Stimulated activated CD8-positive, alpha-beta memory T cell treated with anti-CD3 and anti-CD28 coated beads, Interleukin-2, amount 100 ng/mL, for 1 hour (primary cell): ENCODE measurements around the gene DHX32.

ENCODE experiments used
- DNase-seq, 2 donors: peaks; one replicate each; pipeline ENCODE4 v3.0.0-alpha.2; 2020; ENCODE audit warnings: low read depth in 2 of 2

DHX32 gene

DNA sequence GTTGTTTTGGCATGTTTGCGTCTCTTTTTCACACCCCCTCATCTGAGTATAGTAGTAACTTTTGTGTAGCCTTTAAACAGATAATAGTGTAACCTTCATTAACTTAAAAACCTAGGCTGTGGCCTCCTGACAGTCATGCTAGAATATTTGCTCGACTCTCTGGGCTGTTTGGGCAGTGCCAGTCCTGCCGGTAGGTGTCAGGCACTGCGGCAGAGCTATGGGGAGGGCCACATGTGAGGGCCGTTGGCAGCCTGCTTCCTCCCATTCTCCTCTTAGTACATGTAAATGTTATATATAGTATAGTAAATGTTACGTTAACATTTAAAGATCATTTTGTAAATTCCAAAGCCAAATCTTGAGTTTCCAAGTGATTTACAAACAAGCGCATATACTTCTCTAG lies 31.6 kb downstream of the DHX32 start:
- DNase-seq: no peak

DNA sequence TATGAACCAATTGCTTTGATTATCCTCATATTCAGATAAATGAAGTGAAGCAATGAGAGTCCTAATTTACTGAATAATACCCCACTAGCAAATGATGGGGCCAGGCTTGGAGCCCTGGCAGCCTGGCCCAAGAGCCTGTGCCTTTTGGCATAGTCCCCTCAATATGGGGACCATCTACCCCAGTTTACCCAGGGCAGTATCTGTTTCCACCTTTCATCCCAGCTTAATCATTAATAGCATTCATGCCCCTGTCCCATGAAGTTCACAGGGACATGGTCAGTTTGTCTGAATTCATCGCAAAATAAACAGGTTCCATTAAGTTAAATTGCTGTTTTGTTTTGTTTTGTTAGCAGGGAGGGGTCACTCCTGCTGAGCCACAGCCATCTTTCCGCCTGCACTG lies 32.2 kb downstream of the DHX32 start:
- DNase-seq: no peak

DNA sequence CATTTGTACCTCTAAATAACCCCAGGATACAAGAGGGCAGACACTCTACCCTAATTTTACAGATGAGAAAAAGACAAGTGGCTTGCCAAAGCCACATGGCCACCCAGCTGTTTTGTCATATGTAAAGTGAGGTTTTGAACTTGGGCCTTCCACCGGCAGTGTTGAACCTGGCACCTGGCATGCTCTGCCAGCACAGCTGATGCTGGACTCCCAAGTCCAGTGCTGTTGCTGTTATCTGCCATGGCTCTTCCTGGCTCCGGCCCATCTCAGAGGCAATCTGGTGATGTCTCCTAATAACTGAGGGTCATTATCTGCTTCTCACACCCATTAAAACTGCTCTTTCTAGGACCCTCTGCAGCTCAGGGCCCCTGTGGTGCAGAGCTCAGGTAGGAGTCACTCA lies 32.7 kb downstream of the DHX32 start:
- no peak for DNase-seq

DNA sequence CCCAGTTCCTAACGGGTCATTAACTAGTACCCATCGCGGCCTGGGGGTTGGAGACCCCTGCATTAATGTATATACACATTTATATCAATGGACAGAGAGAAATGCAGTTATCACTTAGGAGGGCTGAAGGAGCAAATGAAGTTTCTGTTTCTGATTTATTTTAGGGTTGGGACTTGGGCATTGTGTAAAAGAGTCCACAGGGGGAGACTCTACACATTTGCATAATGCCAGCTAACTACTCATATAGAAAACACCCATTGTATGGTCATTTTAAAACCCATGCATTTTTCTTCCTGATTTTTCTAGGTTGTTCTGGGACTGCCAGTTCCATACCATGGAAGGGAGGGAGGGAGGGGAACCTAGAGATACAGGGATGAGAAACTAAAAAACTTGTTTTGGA lies 34.2 kb downstream of the DHX32 start:
- no peak for DNase-seq

DNA sequence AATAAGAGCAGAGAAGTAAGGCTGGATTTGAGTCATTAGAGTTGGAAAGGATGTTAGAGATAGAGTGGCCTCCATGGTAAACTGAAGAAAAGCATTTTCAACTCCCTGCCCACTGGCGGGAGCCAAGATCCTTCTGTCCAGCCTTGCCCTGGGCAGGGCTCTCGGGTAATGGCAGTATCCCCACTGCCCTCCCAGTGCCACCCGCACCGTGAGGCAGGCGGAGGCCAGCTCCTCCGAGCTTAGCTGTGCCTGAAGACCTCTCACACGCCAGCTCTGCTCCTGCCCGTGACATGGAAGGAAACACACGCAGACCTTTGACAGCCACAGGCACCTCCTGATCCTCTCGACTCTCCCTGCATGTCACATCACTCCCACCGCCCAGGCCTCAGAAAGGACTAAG lies 35.5 kb downstream of the DHX32 start:
- DNase-seq: no peak

DNA sequence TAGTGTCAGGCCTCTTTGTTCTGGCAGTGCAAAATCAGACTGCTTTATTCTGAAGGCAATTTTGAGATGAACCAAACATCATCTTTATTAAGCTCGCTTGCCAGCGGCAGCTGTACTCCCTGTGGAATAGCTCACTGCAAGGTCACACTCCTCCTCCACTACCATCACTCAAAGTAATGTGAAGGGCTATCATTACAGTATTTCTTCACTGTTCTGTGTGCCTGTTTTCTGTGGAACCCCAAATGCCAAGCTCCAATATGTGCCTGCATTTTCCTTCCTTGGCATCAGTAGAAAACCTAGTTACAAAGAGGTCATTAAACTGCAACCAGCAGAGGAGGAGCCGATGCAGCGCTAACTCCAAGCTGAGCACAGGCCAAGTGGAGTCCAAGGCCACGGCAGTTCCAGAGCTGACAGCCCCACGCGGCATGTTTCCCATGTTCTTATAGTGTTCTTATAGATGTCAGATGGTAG lies 36.3 kb downstream of the DHX32 start:
- DNase-seq: no peak

DNA sequence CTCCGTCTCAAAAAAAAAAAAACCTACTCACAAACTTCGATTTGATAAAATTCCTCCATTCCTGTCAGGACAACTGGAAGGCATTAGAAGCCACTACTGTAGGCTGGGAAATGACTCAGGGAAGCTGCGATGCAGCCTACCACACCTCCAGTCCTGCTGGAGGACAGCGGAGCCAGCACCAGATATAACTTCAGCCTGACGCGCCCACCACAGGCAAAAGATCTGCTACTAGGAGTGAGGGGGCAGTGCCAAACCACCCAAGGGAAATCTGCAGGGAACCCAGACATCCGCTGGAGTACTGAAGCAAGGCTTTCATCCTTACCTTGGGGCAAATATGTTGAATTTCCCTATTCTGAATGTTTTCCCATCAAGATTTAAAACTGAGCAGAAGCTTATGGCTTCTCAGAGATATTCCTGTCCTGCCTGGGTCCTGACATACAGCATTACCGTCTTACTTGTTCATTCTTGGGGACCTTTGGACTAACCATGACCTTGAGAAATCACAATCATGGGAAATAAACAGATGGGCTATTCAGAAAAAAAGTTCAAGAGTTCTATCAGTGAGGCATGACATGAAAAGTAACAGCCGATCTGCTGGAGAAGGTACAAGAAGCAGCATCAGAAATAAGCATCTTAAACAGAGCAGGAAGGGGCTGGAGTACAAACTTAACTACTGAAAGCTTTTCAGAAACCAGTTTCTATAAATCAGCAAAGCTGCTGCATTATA lies 37.3 kb downstream of the DHX32 start:
- DNase-seq: no peak

DNA sequence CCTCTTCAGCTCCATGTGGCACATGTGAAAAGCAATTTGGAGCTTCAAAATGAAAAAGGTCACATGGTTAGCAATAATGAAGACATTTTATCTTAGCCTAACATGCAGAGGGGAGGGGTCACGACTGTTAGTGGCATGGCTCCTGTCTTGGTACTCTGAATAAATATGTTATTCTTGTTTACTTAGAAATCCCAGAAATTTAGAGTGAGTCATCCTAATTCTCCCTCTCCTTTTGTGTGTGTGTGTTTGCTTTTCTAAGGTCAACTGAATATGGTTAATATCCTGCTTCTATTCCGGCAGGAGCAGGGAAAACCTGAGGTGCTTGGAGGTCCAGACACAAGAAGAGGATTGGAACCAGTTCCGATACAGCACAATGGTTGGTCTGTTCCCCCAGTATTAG lies 40.1 kb downstream of the DHX32 start:
- DNase-seq: no peak

DNA sequence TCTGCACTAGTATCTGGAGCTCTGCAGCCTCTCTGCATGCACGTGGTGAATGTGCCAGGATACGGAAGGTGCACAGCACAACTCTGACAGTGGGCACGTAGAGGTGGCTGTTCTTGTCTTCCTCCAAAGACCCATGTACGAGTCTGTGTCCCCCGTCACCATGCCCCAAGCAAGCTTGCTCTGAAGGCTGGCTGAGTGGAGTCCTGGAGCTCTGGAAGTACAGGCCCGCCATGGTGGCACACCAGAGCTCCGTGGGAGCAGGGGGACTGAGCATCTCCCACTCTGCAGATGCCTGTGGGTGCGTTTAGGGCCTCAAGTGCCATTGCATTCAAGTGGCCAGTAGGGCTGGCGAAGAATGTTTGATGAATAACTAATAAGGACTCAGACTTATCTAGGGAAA lies 40.7 kb downstream of the DHX32 start:
- DNase-seq: no peak

DNA sequence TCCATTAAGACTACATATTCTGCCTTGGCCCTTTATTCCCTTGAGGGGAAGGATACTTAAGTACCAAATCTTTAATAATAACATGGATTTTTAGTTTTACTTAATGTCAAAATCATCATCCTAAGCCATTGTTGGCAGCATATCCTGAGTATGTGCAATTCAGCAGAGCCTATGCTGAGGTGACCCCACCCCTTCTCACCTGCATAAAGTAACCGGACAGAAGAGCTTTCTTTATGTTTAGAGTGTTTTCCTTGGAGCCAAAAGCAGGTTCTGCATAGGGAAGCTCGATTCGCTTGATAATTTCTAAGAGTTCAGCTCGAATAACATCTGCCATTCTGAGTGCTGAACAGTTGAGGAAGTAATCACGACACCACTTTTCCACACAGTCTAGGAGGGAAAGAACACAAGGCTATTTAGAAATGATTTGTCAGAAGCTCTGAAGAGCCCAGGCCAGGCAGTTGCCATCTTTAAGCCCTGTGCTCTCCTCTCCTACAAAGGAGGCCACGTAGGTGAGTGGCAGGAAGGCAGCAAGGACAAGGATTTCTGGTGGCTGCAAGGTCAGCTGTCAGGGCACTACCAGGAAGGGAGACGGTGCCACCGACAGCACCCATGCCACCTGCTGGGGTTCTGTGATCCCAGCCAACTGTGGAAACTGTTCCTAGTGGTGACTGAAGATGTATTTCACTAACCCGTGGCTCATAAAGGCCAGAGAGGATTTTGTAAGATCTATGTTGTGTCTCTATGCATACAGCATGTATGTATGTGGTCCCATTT lies 42.1 kb downstream of the DHX32 start:
- no peak for DNase-seq

DNA sequence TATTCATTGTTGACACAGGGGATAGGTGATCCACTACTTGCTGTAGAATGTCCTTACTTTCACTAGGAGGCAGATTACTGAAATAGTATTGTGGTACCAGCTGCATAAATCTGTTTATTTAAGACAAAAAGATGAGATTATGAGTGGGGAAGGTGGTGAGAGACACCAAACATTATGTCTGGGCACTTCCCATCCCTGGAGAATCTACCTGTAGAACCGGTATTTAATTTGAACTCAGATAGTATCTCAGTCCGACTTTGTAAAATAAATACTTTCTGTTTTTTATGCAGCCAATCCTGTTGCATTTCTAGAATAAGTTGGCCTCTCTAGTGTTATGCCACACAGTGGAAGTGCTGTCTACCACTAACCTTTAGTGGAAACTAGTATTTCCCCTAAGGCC lies 44.3 kb downstream of the DHX32 start:
- DNase-seq: no peak

DNA sequence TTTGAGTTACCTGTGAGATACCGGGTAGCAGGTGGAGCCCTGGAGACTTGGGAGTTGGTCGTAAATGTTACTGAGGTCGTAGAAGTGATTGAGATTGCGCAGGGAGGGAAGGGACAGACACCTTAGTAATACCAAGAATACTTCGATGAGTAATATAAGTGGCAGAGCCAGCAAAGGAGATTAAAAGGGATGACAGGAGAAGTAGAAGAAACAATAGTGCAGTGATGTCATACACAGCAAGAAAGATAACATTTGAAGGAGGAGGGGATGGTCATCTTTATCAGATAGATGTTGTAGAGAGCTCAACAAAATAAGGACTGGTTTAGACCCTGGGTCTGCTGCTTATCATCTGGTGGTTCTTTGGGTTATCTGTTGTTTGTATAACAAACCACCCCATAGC lies 52.8 kb downstream of the DHX32 start:
- no peak for DNase-seq

DNA sequence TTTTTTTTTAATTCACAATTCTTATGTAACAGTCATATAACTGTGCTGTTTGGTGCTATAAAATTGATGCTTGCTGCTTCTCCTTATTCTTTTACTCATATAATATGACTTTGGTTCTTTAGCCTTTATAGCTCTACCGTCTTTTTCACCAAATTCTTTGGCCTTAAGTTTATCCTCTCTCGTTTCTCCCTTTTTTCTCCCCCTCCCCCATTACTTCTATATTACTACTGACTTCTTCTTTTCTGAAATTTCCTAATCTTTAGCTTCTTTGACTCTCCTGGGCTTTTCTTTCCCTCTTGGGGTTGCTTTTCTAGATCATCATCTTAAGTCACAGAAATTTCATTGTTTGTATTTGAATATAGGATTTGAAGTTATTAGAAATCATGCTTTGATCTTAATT lies 54.0 kb downstream of the DHX32 start:
- DNase-seq: no peak

DNA sequence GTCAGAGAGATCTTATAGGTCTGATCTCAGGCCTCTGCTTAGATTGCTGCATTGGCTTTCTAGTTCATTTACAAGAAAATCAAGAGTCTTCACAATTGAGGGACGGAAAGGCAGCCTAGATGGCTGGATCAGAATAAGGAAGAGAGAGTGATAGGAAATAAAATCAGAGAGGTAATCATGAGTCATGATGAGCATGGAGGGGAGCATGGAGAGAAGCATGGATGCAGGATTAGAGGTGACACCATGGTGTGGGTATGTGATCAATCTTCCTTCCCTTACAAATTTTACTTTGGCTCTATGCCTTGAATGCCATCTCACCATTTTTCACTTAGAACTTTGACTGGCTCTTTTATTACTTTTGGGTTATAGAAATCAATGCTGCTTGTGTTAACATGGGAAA lies 56.4 kb downstream of the DHX32 start:
- DNase-seq: no peak

DNA sequence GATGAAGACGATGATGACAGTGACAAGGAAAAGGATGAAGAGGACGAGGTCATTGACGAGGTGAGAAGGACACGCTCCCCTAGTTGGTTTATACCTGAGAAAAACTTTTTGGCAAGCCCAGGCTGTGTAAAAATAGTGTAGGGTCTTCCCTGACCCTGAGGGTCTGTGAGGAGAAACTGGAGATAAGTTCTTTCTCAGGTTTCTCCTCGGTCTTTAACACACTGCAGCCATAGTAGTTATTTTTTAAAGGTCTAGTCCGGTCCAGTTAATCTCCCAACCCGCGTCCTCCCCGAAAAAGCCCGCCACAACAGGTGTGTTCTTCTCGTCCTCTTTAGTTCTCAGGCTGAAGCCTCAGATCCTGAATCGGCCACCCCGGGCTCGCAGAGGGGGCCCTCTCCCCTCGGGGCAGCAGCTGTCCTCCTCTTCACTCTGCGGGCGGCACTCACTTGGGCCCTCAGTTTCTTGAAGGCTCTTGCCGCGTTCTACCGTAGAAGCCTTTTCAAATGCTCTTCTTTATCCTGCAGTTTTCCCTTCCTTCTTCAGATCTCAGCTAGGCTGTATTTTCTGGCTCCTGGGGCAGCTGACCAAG lies 57.3 kb downstream of the DHX32 start:
- DNase-seq: no peak

DNA sequence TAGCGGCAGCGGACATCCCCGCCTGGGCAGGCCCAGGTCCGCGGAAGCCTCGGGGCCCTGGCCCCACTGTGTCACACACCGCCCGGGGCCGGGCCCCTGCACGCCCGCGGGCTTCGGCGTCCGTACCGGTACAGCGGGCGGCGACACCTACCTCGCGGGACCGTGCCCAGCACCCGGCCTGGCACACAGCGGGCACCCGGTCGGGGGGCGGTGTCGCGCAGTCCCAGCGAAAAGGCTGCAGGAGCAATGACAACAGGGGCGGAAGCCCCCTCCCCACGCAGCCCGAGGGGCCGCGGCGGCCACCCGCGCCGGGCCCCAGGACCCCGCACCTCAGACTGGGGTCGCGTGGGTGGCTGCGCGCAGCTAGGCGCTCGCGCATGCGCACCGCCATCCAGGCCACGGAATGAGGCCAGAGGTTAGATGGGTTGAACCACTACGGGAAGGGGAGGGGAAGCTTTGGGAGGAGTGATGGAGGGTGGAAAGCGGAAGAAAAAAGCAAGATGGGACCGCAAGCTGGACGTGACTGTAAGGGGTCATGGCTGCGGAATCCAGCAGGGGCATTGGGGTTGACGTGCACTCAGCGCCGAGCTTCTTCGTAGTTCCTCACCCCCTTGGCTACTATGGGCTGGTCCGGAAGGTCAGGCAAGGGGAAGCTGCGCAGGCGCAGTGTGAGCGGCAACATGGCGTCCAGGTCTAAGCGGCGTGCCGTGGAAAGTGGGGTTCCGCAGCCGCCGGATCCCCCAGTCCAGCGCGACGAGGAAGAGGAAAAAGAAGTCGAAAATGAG lies 58.0 kb downstream of the DHX32 start, which contains the start of the genes BCCIP and UROS:
TSS of gene BCCIP (plus strand) at position 669 of the 785 bp plus-strand sequence. CDS start at position 681, 12 bp downstream.
TSS of gene UROS (minus strand) at position 381 of the 785 bp plus-strand sequence. CDS start 6,759 bp downstream, outside the sequence.
- DNase-seq: peak; percentile 85

DNA sequence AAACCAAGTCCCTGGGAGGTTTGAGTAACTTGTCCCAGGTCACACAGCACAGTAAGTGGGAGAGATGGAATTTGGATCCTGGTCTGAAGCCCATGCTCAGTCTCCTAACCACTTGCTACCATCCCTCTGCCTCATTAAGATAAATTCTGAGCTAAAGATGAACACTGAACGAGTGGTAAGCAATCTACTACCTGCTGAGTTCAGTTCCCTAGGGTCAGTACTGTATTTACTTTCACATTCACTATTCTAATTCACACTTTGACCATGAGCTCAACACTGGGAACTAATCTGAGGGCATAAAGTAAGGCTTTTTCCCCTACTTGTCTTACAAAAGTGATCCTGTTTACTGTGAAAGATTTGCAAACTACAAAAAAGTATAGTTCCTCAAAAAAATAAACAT lies 60.4 kb downstream of the DHX32 start:
- no peak for DNase-seq

DNA sequence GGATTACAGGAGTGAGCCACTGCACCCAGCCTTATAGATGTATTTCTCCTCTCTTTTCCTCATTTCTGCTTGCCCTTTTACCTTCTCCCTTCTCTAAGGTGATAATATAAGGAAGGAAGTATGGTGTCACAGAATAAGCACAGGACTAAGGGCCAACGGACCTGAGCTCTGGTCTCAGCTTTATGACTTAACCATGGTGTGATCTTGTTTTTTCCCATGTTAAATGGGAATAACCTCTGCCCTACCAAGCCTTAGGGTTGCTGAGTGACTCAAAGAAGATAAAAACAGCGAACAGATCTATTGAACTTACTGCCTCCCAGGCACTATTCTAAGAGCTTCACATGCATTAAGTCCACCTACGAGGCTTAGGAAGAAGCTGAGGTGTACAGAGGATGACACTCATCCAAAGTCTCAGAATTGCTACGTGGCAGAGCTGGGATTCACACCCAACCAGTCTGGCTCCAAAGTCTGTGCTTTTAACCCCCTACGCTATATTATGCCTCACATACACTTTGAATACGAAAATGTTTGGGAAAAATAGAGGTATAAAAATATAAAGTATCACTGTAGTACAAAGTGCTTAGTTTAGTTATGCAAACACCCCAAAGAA lies 63.6 kb downstream of the DHX32 start:
- DNase-seq: no peak

DNA sequence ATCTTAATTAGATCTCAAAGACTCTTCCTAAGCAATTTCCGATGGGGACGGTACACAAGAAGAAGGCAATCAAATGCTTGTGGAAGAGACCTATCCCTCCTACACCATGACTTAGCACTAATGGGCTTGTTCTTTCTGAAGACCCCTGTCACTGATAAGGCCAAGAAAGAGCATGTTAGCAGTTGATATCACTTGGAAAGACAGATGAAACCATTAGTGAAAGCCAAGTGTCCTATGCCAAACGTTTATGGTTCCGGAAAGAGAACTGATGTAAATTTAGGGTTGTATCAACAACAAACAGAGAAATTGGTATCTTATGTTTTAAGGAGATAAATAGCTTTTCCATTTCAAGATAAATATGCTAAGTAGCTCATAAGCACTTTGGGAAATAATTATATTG lies 64.5 kb downstream of the DHX32 start:
- DNase-seq: no peak

DNA sequence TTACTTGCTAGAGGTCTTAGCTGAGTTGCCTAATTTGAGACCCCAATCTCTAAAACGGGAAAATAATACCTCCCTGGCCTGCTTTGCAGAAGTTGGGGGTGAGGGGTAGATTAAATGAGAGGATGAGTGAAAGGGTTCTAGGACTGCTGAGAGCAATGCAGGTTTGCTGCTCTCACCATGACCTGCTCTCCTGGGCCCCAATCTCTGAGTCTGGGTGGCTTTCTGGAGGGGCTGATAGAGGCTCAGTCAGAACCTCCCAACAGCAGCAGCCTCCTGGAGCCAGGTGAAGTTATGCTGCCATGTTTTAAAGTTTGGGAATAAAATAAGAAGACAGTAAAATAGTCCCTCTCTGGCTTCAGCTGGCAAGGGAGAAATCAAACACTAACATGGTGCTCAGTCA lies 65.3 kb downstream of the DHX32 start:
- DNase-seq: no peak

DNA sequence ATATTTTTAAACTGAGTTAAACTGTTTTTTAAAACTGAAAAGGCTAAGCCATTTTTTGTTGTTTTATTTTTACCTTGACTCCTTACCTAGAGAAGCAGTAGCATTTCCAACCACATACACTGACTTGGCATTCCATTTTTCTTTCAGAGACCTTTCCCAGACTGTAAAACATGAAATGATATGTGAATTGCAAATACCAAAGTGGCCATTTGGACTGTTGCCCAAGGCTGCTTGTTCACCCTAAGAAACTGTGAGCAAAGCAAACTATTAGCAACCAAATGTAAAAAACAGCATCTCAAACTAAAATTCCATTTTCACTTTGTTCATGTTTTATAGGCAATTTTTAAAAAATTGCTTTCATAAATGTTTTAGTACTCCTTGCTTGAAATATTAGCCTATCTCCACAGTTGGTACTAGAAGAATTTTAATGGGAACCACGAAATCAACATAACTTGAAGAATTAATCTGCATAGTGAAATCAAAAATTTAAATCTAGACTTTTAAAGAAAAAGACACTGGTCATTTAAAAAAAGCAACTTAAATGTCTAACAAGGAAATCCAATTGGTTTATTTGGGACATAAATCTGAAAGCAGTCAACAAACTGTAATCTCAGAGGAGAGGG lies 68.9 kb downstream of the DHX32 start:
- no peak for DNase-seq
